SU-DHL-6 (cell line): ENCODE measurements around the gene LIPK.

ENCODE experiments used
- EZH2phosphoT487 ChIP-seq: fragments of 200-600 bp; sonication (generic), shearing (Covaris generic); conservative IDR thresholded peaks from 2 replicates; pipeline ENCODE4 v1.6.1; 2018; ENCODE audit warnings: mild to moderate bottlenecking, antibody characterized with exemption, low read length, moderate library complexity, mixed read lengths
- TF ChIP-seq, protein P1 (sequence below): fragments of 200-600 bp; sonication (generic); IDR thresholded peaks from one replicate; pipeline ENCODE4 v1.5.1; 2017; ENCODE audit warnings: antibody characterized with exemption, mild to moderate bottlenecking, low read length, moderate library complexity; ENCODE audit not compliant: insufficient read depth, poor library complexity, severe bottlenecking

DNA sequence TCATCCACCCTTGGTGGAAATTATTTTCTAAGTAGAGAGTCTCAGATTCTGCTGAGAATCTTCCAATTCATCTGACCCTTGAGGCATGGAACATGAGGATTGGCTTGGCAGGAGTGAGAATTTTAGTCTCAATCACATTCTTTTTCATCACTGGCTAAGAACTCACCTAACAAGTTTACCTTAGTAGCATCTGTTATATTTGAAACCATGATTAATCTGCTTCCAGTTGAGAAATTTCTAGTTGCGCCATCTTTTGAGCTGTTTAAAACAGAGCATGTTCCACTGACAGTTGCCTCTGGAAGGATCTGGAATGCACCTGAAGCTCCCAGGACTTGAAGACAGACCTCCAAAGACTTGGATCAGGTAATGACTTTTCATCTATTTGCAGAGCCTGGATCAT, at the start of gene LIPK:
- TF ChIP-seq, protein P1, sequence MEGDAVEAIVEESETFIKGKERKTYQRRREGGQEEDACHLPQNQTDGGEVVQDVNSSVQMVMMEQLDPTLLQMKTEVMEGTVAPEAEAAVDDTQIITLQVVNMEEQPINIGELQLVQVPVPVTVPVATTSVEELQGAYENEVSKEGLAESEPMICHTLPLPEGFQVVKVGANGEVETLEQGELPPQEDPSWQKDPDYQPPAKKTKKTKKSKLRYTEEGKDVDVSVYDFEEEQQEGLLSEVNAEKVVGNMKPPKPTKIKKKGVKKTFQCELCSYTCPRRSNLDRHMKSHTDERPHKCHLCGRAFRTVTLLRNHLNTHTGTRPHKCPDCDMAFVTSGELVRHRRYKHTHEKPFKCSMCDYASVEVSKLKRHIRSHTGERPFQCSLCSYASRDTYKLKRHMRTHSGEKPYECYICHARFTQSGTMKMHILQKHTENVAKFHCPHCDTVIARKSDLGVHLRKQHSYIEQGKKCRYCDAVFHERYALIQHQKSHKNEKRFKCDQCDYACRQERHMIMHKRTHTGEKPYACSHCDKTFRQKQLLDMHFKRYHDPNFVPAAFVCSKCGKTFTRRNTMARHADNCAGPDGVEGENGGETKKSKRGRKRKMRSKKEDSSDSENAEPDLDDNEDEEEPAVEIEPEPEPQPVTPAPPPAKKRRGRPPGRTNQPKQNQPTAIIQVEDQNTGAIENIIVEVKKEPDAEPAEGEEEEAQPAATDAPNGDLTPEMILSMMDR = no peak
- TF ChIP-seq EZH2phosphoT487 = no peak
